Measurements from ENCODE around the gene SPATA1. TPM values are rescaled to one million over a fixed set of nuclear protein-coding genes. Genes with fewer than 3 reads are reported as not detected.

Gene SPATA1, protein sequence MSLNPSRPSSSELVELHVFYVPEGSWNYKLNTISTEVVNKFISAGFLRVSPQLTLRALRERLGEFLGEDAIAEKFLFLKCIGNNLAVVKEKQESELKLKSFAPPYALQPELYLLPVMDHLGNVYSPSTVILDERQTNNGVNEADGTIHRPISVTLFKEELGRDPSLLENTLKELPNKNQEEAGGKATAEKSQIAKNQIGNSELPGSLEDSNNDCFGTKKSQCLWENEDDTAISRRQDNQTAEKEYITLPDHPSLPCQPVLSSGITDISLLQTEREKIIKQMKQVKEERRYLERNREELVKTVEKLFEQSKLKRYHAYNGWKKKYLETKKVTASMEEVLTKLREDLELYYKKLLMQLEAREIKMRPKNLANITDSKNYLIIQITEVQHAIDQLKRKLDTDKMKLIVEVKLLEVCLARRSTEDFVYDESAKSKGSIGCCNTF
- 1 to 10 TPM in 3 of 6 experiments, under 1 TPM in 3; 0.33 to 1.3 (median 0.85) TPM for total RNA-seq (2021; fragmentation: NEBNext Ultra II Directional; extraction: Animal tissue kit (Norgen Biotek cat#: 25700))
- long read RNA-seq, partial matches to known transcripts = 0 of 1 reads
- long read RNA-seq, other reads (novel, unspliced or antisense) = 1 of 1 reads

- H3K4me3 Mint-ChIP-seq = peak within 1 kb of the TSS; percentile 97
- H3K27me3 Mint-ChIP-seq (ENCODE audit: insufficient read depth) = no peaks in the 10 kb centered on the region; the same call in 1 of the 2 replicates
- H3K4me1 Mint-ChIP-seq (ENCODE audit: low read depth) = peaks cover 55% of the 10 kb centered on the region
- peak; percentile 92 for DNase-seq
- peaks cover 34% of the 10 kb centered on the region for H3K36me3 Mint-ChIP-seq (ENCODE audit: low read depth)
- peak within 1 kb of the TSS; percentile 99 for H3K27ac Mint-ChIP-seq
- no peak for TF ChIP-seq CTCF (IDR thresholded peaks at IDR 0.05)
- H3K9me3 Mint-ChIP-seq = peaks cover 11% of the 10 kb centered on the region
Measured at GRCh38 chr1:84506002-84506728, at the start of gene SPATA1, which contains the start of gene GNG5. Gene SPATA1 (plus strand): TSS chr1:84506386. CDS start chr1:84516360, 9,974 bp downstream. Gene GNG5 (minus strand): TSS chr1:84506581. CDS start chr1:84506091, 490 bp downstream.

DNA sequence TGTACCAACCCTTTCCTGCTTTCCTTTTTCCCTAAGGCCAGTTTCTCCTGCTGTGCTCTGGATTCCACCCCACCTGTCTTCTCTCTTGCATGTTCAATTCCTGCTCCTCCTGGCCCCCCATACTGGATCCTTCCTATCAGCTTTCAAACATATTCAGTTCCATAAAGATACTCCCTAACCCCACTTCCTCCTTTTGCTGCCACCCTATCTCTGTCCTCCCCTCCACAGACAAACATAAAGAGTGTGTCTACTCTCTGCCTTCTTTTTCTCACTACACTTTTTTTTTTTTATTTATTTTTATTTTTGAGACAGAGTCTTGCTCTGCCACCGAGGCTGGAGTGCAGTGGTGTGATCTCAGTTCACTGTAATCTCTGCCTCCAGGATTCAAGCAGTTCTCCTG is 44.1 kb upstream of the SPATA1 start:
- DNase-seq = no peak
- no peaks in the 10 kb centered on the region for H3K9me3 Mint-ChIP-seq
- H3K4me1 Mint-ChIP-seq (ENCODE audit: low read depth) = no peaks in the 10 kb centered on the region
- H3K4me3 Mint-ChIP-seq = no peak overlapping the region
- H3K27me3 Mint-ChIP-seq (ENCODE audit: insufficient read depth) = peaks cover 14% of the 10 kb centered on the region
- H3K27ac Mint-ChIP-seq = no peak overlapping the region
- no peaks in the 10 kb centered on the region for H3K36me3 Mint-ChIP-seq (ENCODE audit: low read depth)
- TF ChIP-seq CTCF (IDR thresholded peaks at IDR 0.05) = no peak

DNA sequence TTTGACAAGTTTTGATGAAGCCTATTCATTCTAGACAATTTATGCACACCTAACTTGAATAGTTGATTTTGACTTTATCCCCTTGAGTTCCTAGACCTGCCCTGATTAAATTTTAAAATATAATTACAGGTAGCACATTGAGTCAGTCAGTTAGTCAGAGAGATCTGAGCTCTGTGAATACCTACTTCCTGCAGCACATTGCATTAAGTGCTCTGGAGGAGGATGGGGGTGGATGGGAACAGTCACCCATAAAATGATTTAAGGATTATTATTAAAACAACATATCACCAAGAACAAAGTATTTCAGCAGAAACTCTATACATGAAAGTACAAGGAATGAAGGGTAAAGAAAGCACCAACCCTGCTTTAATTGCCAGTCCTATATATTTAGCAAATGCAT is 38.9 kb upstream of the SPATA1 start:
- H3K4me1 Mint-ChIP-seq (ENCODE audit: low read depth) = no peaks in the 10 kb centered on the region
- peaks cover 12% of the 10 kb centered on the region for H3K27me3 Mint-ChIP-seq (ENCODE audit: insufficient read depth)
- H3K36me3 Mint-ChIP-seq (ENCODE audit: low read depth) = no peaks in the 10 kb centered on the region
- no peak for TF ChIP-seq CTCF (IDR thresholded peaks at IDR 0.05)
- no peaks in the 10 kb centered on the region for H3K9me3 Mint-ChIP-seq
- DNase-seq = no peak
- no peak overlapping the region for H3K27ac Mint-ChIP-seq
- H3K4me3 Mint-ChIP-seq = no peak overlapping the region

- TF ChIP-seq CTCF (IDR thresholded peaks at IDR 0.05) = no peak
- no peak for DNase-seq
- Mint-ChIP-seq H3K27ac (no peak overlapping the region), H3K4me1 (ENCODE audit: low read depth) (peaks cover 27% of the 10 kb centered on the region), H3K9me3 (peaks cover 4% of the 10 kb centered on the region; the same call in 1 of the 2 replicates), H3K36me3 (ENCODE audit: low read depth) (peaks cover 11% of the 10 kb centered on the region), H3K27me3 (ENCODE audit: insufficient read depth) (peaks cover 5% of the 10 kb centered on the region), H3K4me3 (no peak overlapping the region)
Measured at GRCh38 chr1:84476225-84476624, 30.0 kb upstream of the SPATA1 start.
